GM18907 (cell line): ENCODE measurements around the gene KRT35.

Experiments
- ATAC-seq: cut with Tn5 transposase; IDR thresholded peaks from one replicate; pipeline ENCODE4 v1.9.1; 2021; ENCODE audit warnings: mild to moderate bottlenecking, moderate library complexity; ENCODE audit not compliant: unreplicated experiment

Gene KRT35

DNA sequence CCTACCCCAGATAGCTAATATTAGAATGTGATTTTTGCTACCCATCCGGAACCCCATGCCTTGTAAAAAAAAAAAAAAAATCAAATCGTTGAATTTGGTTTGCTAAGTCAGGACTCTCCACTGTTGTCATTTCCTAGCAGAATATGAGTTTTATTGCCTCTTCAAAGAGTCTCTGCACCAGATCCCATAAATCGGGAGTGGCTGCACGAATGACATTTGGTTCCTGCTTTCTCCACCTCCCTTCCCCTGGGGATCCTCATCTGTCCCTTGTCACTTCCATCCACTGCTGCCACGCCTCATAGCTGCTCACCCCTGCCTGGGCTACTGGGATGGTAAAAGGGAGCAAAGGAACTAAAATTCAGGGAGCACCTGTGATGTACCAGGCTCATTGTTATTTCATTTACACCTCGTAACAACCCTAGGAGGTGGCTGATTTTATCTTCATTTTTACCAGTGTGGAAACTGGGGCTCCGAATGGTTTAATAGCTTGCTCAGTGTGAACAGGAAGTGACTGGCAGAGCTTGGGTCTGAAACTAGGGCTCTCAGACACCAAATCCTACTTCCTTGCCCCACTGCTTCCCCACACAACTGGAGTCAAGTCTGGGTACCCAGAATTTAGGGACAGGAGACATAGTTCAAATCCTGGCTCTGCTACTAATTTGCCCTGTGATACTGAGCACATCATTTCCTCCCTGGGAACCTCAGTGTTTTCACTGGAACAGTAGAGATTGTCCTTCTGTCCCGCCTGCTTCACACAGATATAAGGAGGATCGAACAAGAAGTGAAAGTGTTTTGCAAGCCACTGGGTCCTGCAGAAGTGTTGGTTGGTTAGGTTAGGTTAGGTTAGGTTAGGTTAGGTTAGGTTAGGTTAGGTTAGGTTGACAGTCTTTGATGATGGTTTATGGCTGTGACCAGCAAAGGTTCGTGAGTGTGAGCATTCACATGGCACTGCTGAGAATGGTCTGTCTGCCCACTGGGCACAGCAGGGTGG, 9.3 kb upstream of the KRT35 start:
- ATAC-seq: no peak

DNA sequence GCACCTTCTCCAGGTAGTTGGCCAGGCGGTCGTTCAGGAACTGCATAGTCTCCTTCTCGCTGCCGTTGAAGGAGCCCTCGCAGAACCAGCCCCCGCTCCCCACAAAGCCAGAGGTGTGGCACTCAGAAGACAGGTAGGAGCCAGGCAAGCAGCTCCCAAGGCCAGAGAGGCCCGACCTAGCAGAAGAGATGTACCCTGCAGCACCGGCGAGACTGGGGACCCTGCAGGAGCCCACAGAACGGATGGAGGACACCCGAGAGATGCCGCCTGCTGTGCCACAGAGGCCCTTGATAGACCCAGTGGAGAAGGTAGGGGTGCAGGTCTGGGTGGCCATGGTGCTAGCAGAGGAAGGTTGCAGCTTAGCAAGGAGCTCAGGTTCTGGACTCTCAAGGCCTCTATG, 8.6 kb upstream of the KRT35 start, which contains the start of gene KRT36:
Gene KRT36 (minus strand): TSS at position 380 of the 400 bp plus-strand sequence. CDS start 46 bp downstream, at position 334.
- ATAC-seq: no peak

- ATAC-seq: no peak
Observed at GRCh38 chr17:41486809-41487530, 6.0 kb upstream of the KRT35 start.

DNA sequence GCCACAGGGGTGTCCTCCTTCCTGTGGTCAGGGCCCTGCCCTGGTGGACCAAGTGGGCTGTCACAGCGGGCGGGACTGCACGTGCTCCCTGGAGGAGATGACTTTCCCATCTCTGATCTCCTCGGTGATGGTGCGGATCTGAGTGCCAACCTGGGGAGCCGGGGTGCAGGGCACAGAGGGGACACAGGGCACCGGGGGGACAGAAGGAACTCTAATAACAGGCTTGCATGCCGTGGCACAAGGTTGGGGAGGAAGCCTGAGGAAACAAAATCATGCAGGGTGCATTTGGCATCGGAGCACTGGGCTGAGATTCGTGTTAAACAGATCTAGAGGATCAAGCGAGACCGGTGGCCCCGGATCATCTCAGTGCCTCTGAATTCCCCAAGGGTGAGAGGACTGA, 5.4 kb upstream of the KRT35 start:
- ATAC-seq: no peak

- ATAC-seq: no peak
Observed at GRCh38 chr17:41484920-41485904, 4.3 kb upstream of the KRT35 start.

- no peak for ATAC-seq
Observed at GRCh38 chr17:41483991-41484826, 3.3 kb upstream of the KRT35 start.

GRCh38 chr17:41483531-41483930, 2.6 kb upstream of the KRT35 start:
- ATAC-seq: no peak

- no peak for ATAC-seq
Observed at GRCh38 chr17:41480581-41480980, 370 bp downstream of the KRT35 start.

DNA sequence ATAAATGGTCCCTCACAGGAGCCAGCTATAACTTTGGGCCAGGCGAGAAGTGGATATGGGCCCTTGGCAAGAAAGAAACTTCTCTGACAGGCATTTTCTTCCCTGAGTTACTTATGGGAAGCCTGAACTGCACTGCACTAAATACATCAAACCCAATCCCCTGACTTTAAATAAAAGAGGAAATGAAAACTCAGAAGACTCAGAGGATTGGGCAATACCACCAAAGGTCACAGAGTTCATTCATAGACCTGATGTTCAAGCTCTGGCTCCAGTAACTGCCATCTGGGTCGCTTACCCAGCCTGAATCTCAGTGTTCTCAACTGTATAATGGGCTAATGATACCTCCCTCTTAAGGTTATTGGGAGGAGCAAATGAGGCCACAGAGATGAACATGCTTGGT, 815 bp downstream of the KRT35 start:
- no peak for ATAC-seq

GRCh38 chr17:41478237-41478636, 2.7 kb downstream of the KRT35 start:
- ATAC-seq: no peak

DNA sequence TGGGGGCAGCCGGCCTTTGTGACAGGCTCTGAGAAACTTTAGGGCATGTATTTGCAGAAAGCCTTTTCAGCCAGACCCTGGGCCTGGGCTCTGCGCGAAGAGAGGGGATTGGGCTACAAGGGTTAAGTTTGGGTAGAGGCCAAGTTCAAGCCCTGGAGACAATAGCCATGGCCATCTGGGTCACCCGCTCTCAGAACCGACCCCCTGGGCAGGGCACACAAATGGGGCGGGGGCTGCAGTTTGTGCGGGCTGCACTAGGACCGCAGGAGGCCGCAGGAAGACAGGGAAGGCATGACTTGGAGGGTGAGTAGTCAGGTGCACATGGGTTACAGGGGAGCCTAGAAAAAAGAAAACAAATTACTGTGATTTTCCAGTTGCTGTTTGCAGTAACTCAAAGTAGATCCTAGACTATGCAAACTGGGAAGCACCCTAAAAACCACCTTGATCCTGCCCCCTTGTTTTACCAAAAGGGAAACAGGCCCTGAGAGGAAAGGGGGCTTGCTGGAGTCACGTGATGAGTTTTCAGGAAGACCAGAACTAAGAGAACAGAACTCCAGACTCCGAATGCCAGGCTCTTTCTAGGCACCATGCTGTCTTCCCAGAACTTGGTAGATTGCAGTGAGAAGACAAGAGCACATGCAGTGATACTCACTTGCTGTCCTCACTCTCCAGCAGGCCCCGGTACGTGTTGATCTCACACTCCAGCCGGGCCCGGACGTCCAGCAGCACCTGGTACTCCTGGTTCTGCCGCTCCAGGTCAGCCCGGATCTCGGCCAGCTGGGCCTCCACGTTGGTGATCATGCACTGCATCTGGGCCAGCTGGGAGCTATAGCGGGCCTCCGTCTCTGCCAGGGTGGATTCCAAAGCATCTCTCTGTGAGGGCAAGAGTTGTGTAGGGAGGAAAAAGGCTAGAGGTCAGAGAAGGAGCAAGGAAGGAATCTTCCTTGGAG, 3.8 kb downstream of the KRT35 start:
- ATAC-seq: no peak

- ATAC-seq: no peak
Observed at GRCh38 chr17:41475421-41475820, 5.5 kb downstream of the KRT35 start.

DNA sequence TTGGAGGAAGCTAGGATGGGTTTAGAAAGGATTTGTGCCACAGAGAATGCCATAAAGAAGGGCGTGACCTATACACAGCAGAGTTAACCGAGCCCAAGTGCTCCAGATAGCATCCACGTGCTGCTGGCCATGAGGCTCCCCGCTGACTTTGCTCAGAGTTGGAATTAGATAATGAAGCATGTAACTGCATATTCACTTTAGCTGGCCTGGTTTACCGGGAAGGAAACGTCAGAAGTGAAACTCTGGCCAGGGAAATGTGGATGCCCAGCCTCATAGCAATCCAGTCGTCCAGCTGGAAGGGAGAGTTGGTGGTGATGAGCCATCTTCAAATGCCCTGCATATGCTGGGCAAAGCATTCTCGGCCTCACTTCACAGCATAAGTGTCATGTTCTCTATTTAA, 6.1 kb downstream of the KRT35 start:
- ATAC-seq: no peak

DNA sequence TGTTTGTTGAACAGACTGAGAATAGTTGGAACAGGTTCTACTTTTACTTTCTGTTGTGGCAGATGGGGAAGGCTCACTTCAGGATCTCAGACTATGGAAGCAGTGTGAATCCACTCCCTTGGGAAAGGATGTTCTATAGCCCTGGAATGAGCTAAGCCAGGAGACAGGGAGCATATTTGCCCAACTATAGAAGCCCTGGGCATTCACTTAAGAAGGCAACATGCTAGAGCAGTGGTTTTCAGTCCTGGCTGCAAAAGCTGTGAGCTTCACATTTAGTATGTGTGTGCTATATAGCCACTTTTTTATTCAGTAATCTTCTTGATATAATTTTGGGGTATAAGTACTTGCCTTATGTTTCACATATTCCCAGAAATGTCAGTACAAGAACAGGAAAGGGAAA, 12.6 kb downstream of the KRT35 start:
- no peak for ATAC-seq

DNA sequence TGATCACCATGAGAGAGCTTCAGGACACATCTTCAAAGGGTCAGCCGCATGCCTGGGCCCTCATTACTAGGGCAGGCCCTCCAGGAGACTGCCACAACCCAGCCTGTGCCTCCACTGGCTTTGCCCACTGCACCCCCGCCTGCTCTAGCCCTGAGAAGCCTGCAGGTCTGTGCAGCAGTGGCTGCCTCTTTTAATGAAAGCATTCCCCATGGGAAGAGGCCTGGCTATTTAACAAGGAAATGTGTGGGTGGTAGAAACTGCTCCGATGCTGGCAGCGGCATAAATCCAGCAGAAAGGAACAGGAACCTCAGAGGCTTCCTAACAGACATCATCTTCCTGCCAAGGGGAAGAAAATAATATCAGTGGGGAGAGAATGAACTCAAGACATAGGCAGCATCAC, 13.4 kb downstream of the KRT35 start:
- no peak for ATAC-seq

- ATAC-seq: no peak
Observed at GRCh38 chr17:41466988-41467387, 14.0 kb downstream of the KRT35 start, which contains the start of gene KRT32. TSS of gene KRT32 (minus strand) at chr17:41467386. CDS start at chr17:41467325, 61 bp downstream.

DNA sequence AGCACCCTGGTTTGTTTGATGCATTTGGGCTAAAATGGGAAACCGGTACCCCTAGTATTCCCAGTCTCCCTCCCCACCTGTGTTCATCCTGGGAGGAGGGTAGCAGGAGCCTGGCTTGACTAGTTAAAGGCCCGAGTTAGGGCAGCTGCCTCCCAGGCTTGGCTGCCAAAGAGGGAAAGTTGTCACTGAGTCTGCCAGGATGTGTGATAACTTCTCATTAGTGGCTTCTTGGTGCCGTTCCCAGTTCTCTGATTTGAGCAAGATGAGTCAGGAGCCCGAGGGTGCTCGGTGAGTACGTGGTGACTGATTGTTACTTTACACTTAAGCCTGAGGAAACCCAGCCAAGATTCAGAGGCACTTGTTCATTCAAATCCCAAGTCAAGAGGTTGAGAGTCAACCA, 16.3 kb downstream of the KRT35 start:
- no peak for ATAC-seq

GRCh38 chr17:41464173-41464572, 16.8 kb downstream of the KRT35 start:
- no peak for ATAC-seq

DNA sequence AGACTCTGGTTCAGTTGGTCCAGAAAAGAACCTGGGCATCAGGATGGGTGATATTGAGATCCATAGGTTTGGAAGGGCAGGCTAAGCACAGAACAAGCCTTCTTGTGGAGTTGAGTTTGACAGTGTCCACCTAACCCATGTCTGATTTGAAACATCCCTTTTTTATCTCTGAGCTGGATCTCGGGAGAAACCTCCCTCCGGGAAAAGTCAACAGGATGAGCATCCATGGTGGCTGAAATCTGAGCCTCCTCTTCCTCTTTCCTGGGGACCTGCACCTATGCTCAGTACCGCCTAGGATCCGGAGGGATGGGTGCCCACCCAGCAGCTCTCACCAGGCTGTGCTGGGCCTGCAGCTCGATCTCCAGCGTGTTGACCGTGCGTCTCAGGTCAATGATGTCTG, 17.2 kb downstream of the KRT35 start:
- ATAC-seq: no peak
